ENCODE data around the gene PDGFRA.

The PDGFRA gene

DNA sequence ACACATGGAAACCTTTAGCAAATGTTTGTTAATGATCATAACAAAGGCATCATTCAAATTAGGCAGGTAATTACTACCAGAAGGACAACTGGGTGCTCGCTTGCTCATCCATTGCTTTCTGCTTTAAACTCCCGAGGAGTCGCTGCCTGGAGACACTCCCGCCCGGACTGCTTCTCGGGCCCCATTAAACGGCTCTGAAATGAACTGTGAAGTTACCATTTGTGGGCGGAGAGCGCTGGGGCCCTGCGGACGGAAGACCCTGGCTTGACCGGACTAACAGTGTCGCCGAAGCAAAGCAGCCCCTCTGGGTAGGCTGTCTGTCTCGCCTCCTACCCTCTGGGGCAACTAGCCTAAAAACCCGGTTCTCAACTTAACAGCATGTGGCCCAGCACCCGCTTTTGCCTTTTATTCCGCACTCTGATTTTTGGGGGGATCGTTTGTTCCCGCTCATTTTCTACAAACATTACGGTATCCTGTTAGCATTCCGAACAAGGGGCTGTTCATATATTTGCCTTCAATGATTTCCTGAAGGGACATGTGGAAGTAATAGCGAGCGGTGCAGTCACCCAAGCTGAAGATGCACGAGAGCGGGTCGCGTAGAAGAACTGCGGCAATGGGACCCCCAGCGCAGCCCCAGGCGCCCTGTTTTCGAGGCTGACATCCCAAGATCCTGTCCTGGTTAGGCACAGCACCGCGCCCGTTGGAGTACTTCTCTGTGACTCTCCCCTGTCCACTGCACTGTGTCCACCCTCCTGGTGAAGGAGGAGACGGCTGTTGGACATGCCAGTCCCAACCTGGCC is 1.6 kb upstream of the PDGFRA start:
- no peaks in the 10 kb centered on the region for H3K9me3 ChIP-seq (ENCODE audit: control insufficient read depth in 2 of 2, low read length in 2 of 2)
- peaks cover 19 to 24% of the 10 kb centered on the region in 2 donors for H3K4me1 ChIP-seq (ENCODE audit: control insufficient read depth in 2 of 2, insufficient read depth in 2 of 2, low read length in 2 of 2)
- peak overlapping the region; percentile 54 to 61 for H3K4me3 ChIP-seq (ENCODE audit: low read length in 2 of 2)
- peak overlapping the region; percentile 36 to 63 for H3K27ac ChIP-seq (ENCODE audit: low read depth in 2 of 2, low read length in 2 of 2)
- H3K27me3 ChIP-seq (ENCODE audit: control insufficient read depth in 2 of 2, insufficient read depth in 2 of 2, low read length in 2 of 2): peaks cover 73 to 78% of the 10 kb centered on the region in 2 donors
- H3K36me3 ChIP-seq (ENCODE audit: control insufficient read depth in 2 of 2, insufficient read depth in 2 of 2, low read length in 2 of 2): no peaks in the 10 kb centered on the region
- peak overlapping the region; percentile 32 to 47 for H3K9ac ChIP-seq (ENCODE audit: low read depth in 1 of 2, low read length in 2 of 2)

DNA sequence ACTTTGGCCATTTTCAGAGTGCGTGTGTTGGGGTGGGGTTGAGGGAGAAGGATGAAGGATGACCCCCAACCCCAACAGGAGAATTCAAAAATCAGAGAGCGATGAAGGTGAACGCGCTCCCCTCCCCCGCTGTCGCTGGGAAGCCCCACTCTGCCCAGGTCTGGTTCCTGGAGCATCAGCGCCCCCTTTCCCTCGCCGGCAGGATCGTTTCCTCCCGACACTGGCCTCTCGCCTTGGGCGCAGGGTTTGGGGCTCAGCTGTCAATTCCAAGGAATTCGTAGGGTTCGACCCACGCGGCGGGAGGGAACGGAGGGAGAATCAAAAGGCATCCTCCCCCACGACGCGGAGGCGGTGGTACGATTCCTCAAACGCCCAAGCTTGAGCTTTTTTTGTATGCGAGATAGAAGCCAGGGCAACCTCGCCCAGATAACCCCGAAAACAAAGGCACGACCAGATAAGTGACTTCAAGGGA is 1.0 kb upstream of the PDGFRA start:
- Histone ChIP-seq H3K9ac (ENCODE audit: low read depth in 1 of 2, low read length in 2 of 2) (peak overlapping the region; percentile 30 to 47), H3K4me3 (ENCODE audit: low read length in 2 of 2) (peak overlapping the region; percentile 54 to 61), H3K36me3 (ENCODE audit: control insufficient read depth in 2 of 2, insufficient read depth in 2 of 2, low read length in 2 of 2) (no peaks in the 10 kb centered on the region), H3K4me1 (ENCODE audit: control insufficient read depth in 2 of 2, insufficient read depth in 2 of 2, low read length in 2 of 2) (peaks cover 21 to 25% of the 10 kb centered on the region in 2 donors), H3K27me3 (ENCODE audit: control insufficient read depth in 2 of 2, insufficient read depth in 2 of 2, low read length in 2 of 2) (peaks cover 73 to 79% of the 10 kb centered on the region in 2 donors), H3K9me3 (ENCODE audit: control insufficient read depth in 2 of 2, low read length in 2 of 2) (no peaks in the 10 kb centered on the region), H3K27ac (ENCODE audit: low read depth in 2 of 2, low read length in 2 of 2) (peak overlapping the region; percentile 61 to 63)

DNA sequence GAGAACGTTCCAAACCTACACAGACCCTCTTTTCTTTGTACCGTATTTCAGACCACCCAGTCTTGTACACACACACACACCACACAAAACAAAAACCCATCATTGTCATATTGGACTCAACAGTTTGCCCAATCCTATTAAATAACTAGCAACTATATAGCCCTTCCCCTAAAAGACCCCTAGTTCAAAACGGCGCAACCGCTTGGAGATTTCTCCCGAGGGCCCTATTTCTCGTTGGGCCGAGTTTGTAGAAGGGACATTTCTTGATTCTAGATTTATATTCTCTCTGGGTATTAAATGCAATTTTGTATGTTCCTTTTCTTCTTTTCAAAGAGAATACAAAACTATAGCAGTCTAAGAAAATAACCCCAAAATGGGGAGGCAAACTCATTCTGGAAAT is 547 bp upstream of the PDGFRA start:
- Histone ChIP-seq H3K36me3 (ENCODE audit: control insufficient read depth in 2 of 2, insufficient read depth in 2 of 2, low read length in 2 of 2) (no peaks in the 10 kb centered on the region), H3K4me3 (ENCODE audit: low read length in 2 of 2) (peak overlapping the region in 1 of 2 donors; percentile 61), H3K9me3 (ENCODE audit: control insufficient read depth in 2 of 2, low read length in 2 of 2) (no peaks in the 10 kb centered on the region), H3K9ac (ENCODE audit: low read depth in 1 of 2, low read length in 2 of 2) (peak overlapping the region; percentile 30 to 47), H3K27me3 (ENCODE audit: control insufficient read depth in 2 of 2, insufficient read depth in 2 of 2, low read length in 2 of 2) (peaks cover 73 to 78% of the 10 kb centered on the region in 2 donors), H3K27ac (ENCODE audit: low read depth in 2 of 2, low read length in 2 of 2) (peak overlapping the region; percentile 61 to 63), H3K4me1 (ENCODE audit: control insufficient read depth in 2 of 2, insufficient read depth in 2 of 2, low read length in 2 of 2) (peaks cover 24 to 28% of the 10 kb centered on the region in 2 donors)

DNA sequence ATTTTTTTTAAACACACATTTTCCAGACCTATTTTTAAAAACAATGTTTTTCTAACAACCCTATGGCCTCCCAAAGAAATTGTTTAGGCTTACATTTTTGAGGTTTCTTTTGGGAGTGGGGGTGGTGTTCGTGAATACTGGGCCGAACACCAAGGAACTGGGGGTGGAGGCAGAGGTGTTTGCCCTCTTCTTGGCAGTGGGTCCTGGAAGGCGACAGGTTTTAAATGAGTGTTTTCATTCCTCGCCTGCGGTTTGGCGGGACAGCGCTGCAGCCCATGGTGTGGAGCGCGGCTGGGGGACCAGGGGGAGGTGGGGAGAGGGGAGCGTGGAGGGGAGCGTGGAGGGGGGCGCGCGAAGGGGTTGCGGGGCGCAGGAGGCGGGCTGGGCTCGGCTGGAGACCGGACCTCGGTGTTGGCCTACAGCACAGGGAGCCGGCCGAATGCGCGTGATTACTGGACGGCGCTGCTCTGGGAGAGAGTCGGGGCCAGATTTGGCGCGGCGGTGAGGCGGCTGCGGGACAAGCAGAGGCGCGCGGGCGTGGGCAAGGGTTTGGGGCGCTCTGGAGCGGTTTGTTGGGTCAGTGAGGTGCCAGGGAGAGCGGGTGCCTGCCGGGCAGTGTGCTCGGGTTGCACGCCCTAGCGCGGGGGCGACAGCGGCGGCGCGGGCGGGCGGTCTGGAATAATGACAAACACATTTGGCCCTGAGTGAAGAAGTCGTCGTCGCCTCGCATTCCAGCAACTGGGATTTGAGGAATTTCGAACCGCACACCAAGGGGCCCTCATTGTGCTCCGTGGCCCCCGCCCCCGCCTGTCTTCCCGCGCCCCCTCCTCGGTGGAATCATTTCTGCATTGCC is 764 bp downstream of the PDGFRA start:
- H3K27me3 ChIP-seq (ENCODE audit: control insufficient read depth in 2 of 2, insufficient read depth in 2 of 2, low read length in 2 of 2): peaks cover 65 to 73% of the 10 kb centered on the region in 2 donors

DNA sequence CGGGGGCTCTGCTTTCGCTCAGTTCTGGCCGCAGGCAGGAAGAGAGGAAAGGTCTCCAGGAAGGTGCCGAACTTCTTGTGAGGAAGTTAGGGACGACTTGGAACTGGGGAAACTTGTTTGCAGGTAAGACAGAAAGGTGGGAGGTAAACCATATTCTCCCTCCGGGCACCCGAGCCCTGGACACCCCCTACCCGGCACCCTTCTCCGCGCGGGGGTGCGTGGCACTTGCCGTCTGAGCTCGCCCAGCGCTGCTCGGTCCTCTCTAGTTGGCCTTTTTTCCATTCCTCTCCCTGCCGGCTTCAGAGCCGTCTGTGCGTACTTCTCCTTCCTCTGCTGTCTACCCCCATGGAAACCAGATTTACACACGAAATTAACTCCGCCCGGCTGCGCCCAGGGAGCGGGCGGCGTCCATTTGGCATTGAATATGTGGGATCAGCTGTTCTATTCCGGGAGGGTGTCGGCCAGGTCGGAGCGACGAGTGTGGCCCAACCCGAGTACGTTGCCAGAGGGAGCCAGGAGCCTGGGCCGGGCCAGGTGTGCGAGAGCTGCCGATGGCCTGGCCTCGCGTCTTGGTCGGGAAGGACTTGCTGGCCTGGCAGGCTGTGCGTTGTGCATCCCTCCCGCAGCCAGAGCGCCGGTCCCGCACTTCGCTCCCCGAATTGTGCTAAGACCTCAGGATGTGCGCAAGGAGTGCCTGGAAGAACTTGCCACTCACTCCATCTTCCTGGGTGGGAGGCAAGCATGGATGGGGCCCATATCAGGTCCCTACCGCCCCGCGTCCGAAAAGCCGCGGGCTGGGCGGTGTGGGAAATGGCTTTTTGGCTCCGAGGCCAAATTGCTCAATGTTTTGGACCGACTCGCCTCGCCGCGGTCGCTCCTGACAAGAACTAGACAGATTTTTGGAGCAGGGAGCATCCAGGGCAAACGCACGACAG is 1.7 kb downstream of the PDGFRA start:
- no peaks in the 10 kb centered on the region for H3K36me3 ChIP-seq (ENCODE audit: control insufficient read depth in 2 of 2, insufficient read depth in 2 of 2, low read length in 2 of 2)
- H3K27ac ChIP-seq (ENCODE audit: low read depth in 2 of 2, low read length in 2 of 2): peak overlapping the region; percentile 62 to 67
- H3K4me3 ChIP-seq (ENCODE audit: low read length in 2 of 2): peak overlapping the region; percentile 55 to 64
- peak overlapping the region in 1 of 2 donors; percentile 61 for H3K9ac ChIP-seq (ENCODE audit: low read depth in 1 of 2, low read length in 2 of 2)
- peaks cover 58 to 66% of the 10 kb centered on the region in 2 donors for H3K27me3 ChIP-seq (ENCODE audit: control insufficient read depth in 2 of 2, insufficient read depth in 2 of 2, low read length in 2 of 2)
- H3K9me3 ChIP-seq (ENCODE audit: control insufficient read depth in 2 of 2, low read length in 2 of 2): no peaks in the 10 kb centered on the region
- peaks cover 30 to 34% of the 10 kb centered on the region in 2 donors for H3K4me1 ChIP-seq (ENCODE audit: control insufficient read depth in 2 of 2, insufficient read depth in 2 of 2, low read length in 2 of 2)

More for the DNA sequence above, 764 bp downstream of the PDGFRA start:
- H3K4me1 ChIP-seq (ENCODE audit: control insufficient read depth in 2 of 2, insufficient read depth in 2 of 2, low read length in 2 of 2): peaks cover 30 to 34% of the 10 kb centered on the region in 2 donors
- no peaks in the 10 kb centered on the region for H3K36me3 ChIP-seq (ENCODE audit: control insufficient read depth in 2 of 2, insufficient read depth in 2 of 2, low read length in 2 of 2)
- peak overlapping the region in 1 of 2 donors; percentile 61 for H3K9ac ChIP-seq (ENCODE audit: low read depth in 1 of 2, low read length in 2 of 2)
- peak overlapping the region; percentile 62 to 67 for H3K27ac ChIP-seq (ENCODE audit: low read depth in 2 of 2, low read length in 2 of 2)
- H3K4me3 ChIP-seq (ENCODE audit: low read length in 2 of 2): peak overlapping the region; percentile 55 to 64
- no peaks in the 10 kb centered on the region for H3K9me3 ChIP-seq (ENCODE audit: control insufficient read depth in 2 of 2, low read length in 2 of 2)

DNA sequence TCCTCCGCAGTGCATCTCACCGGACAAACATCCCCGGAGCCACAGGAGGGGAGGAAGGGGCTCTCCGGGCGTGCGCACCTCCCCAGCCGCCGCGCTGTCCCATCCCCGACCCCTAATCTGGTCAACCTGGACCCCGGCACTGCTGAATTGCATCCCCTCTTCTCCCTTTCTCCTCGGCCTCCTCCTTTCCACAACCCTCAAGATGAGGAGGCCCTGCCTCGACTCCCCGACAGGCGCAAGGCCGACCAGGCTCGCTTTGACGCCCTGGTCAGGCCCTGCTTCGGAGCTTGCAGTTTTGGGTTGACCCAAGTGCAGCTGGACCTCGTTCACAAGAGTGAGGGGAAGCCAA is 2.3 kb downstream of the PDGFRA start:
- H3K4me1 ChIP-seq (ENCODE audit: control insufficient read depth in 2 of 2, insufficient read depth in 2 of 2, low read length in 2 of 2): peaks cover 26 to 31% of the 10 kb centered on the region in 2 donors
- peaks cover 56 to 61% of the 10 kb centered on the region in 2 donors for H3K27me3 ChIP-seq (ENCODE audit: control insufficient read depth in 2 of 2, insufficient read depth in 2 of 2, low read length in 2 of 2)

DNA sequence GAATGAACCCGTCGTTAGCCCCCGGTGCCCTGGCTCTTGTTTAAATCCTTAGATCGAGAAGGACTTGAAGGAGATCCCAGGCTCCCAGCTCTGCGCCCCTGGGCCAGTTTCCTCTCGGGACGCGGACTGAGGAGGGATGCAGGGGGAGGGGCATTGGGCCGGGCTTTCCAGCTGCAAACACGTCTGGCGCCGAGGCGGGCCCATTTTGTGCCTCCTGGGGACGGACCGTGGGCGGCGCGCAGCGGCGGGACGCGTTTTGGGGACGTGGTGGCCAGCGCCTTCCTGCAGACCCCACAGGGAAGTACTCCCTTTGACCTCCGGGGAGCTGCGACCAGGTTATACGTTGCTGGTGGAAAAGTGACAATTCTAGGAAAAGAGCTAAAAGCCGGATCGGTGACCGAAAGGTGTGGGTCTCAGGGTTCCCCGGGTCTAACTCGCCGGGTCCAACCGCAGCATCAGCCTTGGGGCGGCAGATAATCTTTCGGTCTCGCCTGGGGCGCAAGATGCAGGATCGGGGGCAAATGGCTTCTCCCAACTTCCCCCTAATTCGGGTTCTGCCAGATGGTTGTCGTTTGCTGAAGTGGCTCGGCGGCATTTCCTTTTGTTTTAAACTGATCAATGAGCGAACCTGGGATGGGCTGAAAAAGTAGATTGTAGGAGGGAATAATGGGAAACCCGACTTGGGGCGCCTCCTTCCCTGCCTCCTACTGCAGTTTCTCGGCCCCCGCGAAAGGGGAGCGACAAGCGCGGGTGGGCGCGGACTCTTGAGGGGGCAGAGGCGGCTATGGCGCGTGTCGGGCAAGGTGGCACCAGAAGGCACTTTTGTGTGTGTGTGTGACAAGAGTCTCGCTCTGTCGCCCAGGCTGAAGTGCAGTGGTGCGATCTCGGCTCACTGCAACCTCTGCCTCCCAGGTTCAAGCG is 2.9 kb downstream of the PDGFRA start:
- no peaks in the 10 kb centered on the region for H3K36me3 ChIP-seq (ENCODE audit: control insufficient read depth in 2 of 2, insufficient read depth in 2 of 2, low read length in 2 of 2)
- H3K27me3 ChIP-seq (ENCODE audit: control insufficient read depth in 2 of 2, insufficient read depth in 2 of 2, low read length in 2 of 2): peaks cover 51 to 55% of the 10 kb centered on the region in 2 donors
- no peaks in the 10 kb centered on the region for H3K9me3 ChIP-seq (ENCODE audit: control insufficient read depth in 2 of 2, low read length in 2 of 2)
- peak overlapping the region; percentile 17 to 61 for H3K9ac ChIP-seq (ENCODE audit: low read depth in 1 of 2, low read length in 2 of 2)
- H3K4me1 ChIP-seq (ENCODE audit: control insufficient read depth in 2 of 2, insufficient read depth in 2 of 2, low read length in 2 of 2): peaks cover 25 to 26% of the 10 kb centered on the region in 2 donors
- H3K27ac ChIP-seq (ENCODE audit: low read depth in 2 of 2, low read length in 2 of 2): peak overlapping the region; percentile 62 to 67
- peak overlapping the region; percentile 55 to 64 for H3K4me3 ChIP-seq (ENCODE audit: low read length in 2 of 2)

More for the DNA sequence above, 2.3 kb downstream of the PDGFRA start:
- peak overlapping the region; percentile 62 to 67 for H3K27ac ChIP-seq (ENCODE audit: low read depth in 2 of 2, low read length in 2 of 2)
- no peaks in the 10 kb centered on the region for H3K9me3 ChIP-seq (ENCODE audit: control insufficient read depth in 2 of 2, low read length in 2 of 2)
- peak overlapping the region in 1 of 2 donors; percentile 61 for H3K9ac ChIP-seq (ENCODE audit: low read depth in 1 of 2, low read length in 2 of 2)
- peak overlapping the region; percentile 55 to 64 for H3K4me3 ChIP-seq (ENCODE audit: low read length in 2 of 2)
- no peaks in the 10 kb centered on the region for H3K36me3 ChIP-seq (ENCODE audit: control insufficient read depth in 2 of 2, insufficient read depth in 2 of 2, low read length in 2 of 2)

DNA sequence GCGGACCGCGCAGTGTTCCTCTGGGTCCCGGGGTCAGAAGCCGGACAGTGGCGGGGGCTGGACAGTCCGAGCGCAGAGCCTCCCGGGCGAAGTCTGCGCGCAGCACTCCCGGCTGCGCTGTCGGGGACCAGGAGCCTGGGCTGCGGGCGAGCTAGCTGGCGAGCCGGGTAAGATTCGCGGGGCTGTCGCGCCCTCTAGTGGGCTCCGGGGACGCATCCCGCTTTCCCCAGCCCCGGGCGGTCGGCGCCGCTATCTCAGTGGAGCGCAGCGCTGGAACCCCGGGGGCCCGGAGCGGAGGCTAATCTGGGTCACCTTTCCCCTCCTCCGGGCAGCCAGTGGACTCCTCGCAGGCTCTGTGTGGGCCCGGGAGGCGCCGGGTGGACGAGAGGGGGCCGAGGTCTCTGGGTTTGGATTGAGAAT is 4.2 kb downstream of the PDGFRA start:
- Histone ChIP-seq H3K9me3 (ENCODE audit: control insufficient read depth in 2 of 2, low read length in 2 of 2) (no peaks in the 10 kb centered on the region), H3K4me1 (ENCODE audit: control insufficient read depth in 2 of 2, insufficient read depth in 2 of 2, low read length in 2 of 2) (peaks cover 12 to 15% of the 10 kb centered on the region in 2 donors), H3K27me3 (ENCODE audit: control insufficient read depth in 2 of 2, insufficient read depth in 2 of 2, low read length in 2 of 2) (peaks cover 40 to 43% of the 10 kb centered on the region in 2 donors), H3K9ac (ENCODE audit: low read depth in 1 of 2, low read length in 2 of 2) (peak overlapping the region; percentile 14 to 33), H3K36me3 (ENCODE audit: control insufficient read depth in 2 of 2, insufficient read depth in 2 of 2, low read length in 2 of 2) (no peaks in the 10 kb centered on the region), H3K27ac (ENCODE audit: low read depth in 2 of 2, low read length in 2 of 2) (peak overlapping the region; percentile 32 to 58), H3K4me3 (ENCODE audit: low read length in 2 of 2) (peak overlapping the region; percentile 62 to 64)

All from mucosa of rectum (tissue), 2 donors.